Retina (tissue), 1 donor: ENCODE results near the gene RHD.
"Not testable (repeated sequence)": the region's sequence is repeated elsewhere in the genome, so short reads cannot be mapped to it uniquely, and the experiment has no call there.

Experiments used
- DNase-seq: peaks from one replicate; pipeline ENCODE4 v3.0.0-alpha.2; 2016

RHD gene

DNA sequence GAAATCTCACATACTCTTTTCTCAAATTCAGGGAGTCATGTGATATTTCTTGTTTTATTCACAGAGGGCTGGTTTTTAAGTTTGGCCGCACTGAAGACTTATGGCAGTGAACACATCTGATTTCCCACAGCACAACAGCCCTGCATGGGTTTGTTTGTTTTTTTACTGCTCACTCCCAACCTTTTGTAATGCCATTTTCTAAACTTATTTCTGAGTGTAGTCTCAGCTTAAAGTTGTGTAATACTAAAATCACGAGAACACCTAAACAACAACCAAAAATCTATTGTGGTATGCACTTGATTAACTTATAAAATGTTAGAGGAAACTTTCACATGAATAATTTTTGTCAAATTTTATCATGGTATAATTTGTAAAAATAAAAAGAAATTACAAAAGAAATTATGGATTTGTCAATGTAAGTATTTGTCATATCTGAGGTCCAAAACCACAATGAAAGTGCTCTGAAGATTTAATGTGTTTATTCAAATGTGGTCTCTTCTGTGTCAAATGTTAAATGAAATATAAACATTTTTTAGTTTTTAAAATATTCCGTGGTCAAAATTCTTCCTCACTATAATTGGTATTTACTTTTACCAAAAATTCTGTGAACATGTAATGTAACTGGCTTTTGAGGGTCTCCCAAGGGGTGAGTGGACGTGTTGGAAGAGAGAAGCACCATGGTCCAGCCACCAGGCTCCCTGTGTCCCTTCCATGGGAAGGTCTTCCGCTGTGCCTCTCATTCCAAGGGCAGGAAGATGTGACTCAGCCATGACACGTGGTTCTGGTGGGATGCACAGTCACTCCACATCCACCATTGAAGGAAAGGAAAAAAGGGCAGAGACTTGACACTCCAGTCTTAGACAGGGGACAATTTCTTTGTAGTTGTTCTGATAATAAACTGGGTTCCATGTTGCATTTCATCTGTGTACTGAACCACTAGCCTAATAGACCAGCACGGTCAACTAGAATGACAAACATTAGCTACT lies 88.6 kb downstream of the RHD start:
- no peak for DNase-seq

DNA sequence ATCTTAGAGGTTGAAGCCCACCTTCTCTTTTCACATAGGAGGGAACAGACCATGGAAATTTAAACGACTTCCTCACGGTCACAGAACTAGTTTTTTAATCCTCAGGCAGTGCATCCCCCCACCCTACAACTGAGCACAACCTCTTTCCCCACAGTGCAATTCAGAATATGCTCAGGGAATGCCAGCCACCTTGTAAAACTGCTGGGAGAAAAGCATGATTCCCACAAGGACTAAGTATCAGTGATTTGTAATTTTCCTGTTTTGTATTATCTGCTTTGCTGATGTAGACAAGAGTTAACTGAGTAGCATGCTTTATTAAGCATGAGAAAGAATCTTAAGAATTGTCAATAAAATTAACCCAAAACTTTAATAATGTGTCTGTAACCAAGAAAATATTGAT lies 89.6 kb downstream of the RHD start:
- no peak for DNase-seq

DNA sequence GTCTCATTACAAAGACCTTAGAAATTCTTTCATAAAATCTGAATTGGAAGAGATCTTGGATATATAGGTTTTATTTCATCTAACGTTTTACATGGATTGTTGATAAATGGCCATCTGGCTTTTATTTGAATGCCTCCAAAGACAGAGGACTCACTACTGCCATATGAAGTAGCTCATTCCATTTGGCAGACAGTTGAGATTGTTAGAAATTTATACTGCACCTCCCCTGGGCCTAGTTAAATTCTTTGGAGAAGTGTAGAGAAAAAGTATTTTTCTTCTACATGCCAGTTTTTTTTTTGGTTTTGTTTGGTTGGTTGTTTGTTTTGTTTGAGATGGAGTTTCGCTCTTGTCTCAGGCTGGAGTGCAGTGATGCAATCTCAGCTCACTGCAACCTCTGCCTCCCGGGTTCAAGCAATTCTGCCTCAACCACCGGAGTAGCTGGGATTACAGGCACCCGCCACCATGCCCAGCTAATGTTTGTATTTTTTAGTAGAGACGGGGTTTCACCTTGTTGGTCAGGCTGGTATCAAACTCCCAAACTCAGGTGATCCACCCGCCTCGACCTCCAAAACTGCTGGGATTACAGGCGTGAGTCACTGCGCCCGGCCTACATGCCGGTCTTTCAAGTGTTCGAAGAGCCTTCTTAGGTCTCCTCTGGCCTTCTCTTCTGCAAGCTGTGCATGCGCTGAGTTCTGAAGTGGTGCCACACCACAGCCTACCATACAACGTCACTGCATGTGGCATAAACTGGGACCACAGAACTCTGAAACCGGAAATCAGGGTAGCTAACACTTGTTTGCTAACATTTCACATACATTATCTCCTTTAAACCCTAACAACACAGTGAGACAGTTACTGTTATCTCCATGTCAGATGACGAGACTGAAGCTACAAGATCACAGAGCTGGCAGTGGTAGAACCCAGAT lies 90.6 kb downstream of the RHD start:
- DNase-seq = not testable (repeated sequence)

DNA sequence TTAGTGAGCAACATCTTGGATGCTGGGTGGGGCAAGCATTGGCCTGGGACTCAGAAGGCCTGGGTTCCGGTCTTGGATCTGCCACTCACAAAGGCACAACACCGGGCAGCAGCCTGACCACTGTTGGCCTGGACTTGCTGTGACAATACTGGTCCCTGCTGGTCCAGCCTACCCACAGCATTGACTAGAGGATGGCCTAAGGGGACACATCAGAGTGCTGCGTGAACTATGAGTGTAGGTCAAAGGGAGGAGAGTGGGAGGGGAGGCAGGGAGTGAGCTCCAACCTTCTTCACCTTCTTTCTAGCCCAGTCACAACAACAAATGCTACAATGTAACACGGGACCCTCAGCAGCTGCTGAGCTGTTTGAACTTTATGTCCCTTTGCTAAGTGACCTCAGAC lies 96.9 kb downstream of the RHD start:
- DNase-seq = no peak

DNA sequence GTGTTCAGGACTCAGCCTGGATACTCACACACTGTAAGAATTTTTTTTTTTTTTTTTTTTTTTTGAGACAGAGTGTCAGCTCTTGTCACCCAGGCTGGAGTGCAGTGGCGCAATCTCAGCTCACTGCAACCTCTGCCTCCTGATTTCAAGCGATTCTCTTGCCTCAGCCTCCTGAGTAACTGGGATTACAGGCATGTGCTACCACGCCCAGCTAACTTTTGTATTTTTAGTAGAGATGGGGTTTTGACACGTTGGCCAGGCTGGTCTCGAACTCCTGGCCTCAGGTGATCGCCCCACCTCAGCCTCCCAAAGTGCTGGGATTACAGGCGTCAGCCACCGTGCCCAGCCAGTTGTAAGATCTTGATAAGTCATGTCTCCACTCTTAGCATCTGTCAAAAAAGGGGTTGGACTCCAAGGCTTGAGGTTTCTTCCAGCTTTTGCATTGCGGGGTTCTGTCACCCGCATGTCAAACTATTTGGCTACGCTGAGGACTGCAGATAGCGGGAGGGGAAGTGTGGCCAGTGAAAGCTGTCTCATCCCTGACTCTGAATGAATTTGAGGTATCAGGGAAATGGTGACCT lies 97.5 kb downstream of the RHD start:
- not testable (repeated sequence) for DNase-seq

DNA sequence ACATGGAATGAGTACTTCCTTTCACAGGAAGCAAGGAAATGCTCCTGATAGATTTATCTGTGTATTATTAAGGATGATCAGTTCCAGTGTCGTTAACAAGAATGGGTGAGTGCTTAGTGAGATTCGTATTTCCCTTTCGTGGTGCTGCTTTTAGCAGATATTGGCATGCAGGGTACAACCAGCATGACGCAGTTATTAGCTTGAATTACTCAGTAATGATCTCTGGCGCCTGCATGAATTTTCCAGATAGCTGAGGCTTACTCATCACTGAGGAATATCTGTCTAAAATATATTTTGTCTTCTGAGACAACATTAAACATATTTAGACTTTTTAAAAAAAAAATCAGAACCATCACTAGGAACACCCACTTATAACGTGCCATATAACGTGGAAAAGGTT lies 99.4 kb downstream of the RHD start:
- not testable (repeated sequence) for DNase-seq

DNA sequence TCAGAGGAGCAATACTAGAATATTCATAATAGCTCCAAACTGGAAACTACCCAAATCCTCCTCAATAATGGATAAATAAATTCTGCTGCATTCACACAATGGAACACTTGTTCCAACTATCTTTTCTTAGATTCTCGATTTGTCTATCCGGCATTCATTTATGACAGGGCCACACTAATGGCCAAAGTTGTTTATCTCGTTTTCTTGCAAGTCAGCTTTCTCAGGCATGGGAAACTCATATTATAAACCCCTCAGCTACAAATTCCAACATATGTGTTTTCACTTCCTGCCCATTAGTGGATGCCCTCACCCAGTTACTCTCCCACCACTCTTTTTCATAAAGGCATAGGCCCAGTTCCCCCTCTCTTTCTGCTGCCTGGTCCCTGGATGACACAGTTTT lies 106.1 kb downstream of the RHD start:
- DNase-seq = not testable (repeated sequence)
